Activated naive CD4-positive, alpha-beta T cell treated with anti-CD3 and anti-CD28 coated beads, Interleukin-2, amount 50 U/mL, for 16 hours (primary cell): ENCODE data around the gene TRPC4AP.

Experiments used
- DNase-seq: peaks from one replicate; pipeline ENCODE4 v3.0.0-alpha.2; 2020

The TRPC4AP gene

DNA sequence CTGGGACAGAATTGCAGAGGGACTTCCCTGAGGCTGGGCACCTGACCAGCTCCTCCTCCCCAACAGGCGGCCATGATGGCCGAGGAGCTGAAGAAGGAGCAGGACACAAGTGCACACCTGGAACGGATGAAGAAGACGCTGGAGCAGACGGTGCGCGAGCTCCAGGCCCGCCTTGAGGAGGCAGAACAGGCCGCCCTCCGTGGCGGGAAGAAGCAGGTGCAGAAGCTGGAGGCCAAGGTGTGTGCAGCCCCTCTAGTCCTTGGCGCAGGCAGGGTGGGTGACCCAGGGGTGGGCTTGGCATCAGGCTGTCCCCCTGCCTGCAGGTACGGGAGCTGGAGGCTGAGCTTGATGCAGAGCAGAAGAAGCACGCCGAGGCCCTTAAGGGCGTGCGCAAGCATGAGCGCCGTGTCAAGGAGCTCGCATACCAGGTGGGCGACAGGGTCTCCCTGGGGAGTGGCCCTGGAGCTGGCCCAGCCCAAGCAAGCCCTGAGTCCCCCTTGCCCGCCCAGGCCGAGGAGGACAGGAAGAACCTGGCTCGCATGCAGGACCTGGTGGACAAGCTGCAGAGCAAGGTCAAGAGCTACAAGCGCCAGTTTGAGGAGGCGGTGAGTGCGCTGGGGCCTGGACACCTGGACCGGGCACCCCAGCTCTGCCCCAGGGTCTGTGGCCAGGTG is 91.5 kb downstream of the TRPC4AP start:
- DNase-seq = no peak

DNA sequence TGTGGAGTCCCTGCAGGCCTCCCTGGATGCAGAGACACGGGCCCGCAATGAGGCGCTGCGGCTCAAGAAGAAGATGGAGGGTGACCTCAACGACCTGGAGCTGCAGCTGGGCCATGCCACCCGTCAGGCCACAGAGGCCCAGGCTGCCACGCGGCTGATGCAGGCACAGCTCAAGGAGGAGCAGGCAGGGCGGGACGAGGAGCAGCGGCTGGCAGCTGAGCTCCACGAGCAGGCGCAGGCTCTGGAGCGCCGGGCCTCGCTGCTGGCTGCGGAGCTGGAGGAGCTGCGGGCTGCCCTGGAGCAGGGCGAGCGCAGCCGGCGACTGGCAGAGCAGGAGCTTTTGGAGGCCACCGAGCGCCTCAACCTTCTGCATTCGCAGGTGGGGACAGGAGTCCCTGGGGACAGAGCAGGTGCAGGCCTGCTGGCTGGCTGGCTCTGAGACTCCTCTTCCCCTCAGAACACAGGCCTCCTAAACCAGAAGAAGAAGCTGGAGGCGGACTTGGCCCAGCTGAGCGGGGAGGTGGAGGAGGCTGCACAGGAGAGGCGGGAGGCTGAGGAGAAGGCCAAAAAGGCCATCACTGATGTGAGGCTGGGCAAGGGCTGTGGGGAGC is 92.2 kb downstream of the TRPC4AP start:
- DNase-seq = no peak

DNA sequence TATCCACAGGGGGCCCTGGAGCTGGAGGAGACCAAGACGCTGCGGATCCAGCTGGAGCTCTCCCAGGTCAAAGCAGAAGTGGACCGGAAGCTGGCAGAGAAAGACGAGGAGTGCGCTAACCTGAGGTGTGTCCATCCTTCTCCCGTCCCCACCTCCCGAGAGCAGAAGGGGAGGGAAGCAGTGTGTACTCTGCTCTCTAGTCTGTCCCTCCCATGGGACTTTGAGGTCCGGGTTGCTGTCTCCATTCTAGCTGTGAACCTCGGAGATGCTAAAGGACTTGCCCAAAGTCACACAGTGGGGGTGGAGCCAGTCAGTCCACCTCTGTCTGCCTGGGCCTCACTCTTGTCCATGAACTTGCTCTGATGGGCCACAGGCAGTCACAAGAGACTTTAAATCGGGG is 92.8 kb downstream of the TRPC4AP start:
- no peak for DNase-seq

DNA sequence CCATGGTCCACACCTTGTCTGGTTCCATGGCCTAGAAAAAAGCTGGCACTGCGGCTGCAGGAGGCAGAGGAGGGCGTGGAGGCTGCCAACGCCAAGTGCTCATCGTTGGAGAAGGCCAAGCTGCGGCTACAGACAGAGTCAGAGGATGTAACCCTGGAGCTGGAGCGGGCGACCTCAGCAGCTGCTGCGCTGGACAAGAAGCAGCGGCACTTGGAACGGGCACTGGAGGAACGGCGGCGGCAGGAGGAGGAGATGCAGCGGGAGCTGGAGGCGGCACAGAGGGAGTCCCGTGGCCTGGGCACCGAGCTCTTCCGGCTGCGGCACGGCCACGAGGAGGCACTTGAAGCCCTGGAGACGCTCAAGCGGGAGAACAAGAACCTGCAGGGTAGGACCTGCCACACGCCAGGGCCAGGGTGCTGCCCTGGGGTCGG is 93.6 kb downstream of the TRPC4AP start:
- no peak for DNase-seq

DNA sequence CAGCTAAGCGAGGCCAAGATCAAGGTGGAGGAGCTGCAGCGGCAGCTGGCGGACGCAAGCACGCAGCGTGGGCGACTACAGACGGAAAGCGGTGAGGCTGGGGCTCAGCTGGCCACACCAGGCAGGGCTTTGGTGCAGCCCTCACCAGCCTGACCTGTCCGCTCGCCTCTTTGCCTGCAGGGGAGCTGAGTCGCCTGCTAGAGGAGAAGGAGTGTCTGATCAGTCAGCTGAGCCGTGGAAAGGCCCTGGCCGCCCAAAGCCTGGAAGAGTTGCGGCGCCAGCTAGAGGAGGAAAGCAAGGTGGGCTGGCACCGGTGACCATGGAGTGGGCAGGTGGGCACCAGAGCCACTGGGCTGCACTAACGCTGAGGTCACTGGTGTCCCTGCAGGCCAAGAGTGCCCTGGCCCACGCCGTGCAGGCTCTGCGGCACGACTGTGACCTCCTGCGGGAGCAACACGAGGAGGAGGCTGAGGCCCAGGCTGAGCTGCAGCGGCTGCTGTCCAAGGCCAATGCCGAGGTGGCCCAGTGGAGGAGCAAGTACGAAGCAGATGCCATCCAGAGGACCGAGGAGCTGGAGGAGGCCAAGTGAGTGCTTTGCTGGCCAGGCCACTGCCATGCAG is 94.2 kb downstream of the TRPC4AP start:
- no peak for DNase-seq

DNA sequence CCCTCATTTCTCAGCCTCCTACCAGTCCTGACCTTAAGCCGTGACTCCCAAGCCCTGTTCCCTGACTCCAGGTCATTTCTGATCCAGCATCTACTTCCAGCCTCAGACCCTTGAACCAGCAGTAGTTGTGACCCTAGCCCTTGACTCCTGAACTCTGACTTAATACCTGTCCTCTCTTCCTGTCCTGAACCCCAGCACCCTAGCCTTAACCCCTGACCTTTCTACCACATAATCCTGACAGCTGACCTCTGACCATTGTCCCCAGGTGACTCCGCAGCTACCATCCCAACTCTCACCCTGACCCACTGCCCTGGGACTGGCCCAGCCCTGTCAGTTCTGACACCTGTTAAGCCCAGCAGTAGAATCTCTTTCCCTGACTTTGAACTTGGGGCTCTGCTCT is 94.8 kb downstream of the TRPC4AP start:
- DNase-seq = no peak

DNA sequence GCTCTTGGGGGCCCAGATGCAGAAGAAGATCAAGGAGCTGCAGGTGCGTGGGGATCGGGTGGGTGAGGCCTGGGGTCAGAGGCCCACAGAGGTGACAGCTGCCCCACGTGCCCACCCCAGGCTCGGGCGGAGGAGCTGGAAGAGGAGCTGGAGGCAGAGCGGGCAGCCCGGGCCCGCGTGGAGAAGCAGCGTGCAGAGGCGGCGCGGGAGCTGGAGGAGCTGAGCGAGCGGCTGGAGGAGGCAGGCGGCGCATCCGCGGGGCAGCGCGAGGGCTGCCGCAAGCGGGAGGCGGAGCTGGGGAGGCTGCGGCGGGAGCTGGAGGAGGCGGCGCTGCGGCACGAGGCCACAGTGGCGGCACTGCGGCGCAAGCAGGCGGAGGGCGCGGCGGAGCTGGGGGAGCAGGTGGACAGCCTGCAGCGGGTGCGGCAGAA is 95.5 kb downstream of the TRPC4AP start:
- DNase-seq = no peak

DNA sequence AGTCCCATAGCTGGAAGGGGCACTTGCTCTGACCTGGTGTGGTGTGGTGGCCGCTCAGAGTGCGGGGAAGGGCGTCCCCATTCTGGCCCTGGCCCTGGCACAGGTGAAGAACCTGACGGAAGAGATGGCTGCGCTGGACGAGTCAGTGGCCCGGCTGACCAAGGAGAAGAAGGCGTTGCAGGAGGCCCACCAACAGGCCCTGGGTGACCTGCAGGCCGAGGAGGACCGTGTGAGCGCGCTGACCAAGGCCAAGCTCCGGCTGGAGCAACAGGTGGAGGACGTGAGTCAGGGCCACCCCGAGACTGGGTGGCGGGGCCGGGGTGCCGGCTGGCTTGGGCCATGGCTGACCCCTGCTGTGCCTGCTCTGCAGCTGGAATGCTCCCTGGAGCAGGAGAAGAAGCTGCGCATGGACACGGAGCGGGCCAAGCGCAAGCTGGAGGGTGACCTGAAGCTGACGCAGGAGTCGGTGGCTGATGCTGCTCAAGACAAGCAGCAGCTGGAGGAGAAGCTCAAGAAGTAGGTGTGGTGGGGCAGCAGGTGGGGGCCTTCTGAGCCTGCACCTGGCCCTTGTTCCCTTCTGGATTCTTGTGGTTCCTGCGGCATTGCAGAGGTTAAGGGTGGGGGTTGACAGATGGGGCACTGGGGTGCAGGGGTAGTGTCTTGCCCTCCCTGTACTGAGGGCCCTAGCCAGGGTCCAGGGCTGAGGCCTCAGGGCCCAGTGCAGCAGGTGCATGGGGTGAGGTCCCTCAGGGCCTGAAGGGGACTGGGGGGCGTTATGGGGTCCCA is 96.2 kb downstream of the TRPC4AP start:
- DNase-seq = no peak

DNA sequence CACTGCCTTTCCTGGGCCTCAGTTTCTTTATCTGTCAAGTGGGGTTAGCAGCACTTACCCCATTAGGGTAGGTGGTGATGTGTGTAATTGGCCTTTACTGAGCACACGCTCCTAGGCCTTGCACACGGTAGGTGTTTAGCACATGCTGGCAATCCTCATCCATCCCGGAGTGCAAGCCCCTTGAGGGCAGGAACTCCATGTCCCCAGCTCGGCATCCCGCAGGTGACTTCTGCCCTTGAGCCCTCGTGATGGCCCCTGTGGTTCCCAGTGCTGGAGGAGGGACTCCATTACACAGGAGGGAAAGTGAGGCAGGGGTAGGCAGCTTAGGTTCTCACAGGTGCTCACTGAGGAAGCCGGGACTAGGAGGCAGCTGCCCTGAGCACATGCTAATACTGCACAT is 96.9 kb downstream of the TRPC4AP start:
- DNase-seq = no peak

DNA sequence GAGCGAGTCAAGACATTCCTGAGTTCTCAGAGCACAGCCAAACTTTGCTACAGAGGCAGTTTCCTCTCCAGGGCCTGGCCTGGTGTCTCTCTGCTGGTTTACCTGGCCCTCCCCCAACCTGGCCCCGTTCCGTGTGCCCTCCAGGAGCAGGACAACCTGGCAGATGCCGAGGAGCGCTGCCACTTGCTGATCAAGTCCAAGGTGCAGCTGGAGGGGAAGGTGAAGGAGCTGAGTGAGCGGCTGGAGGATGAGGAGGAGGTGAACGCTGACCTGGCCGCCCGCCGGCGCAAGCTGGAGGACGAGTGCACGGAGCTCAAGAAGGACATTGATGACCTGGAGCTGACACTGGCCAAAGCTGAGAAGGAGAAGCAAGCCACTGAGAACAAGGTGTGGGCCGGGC is 97.4 kb downstream of the TRPC4AP start:
- no peak for DNase-seq

DNA sequence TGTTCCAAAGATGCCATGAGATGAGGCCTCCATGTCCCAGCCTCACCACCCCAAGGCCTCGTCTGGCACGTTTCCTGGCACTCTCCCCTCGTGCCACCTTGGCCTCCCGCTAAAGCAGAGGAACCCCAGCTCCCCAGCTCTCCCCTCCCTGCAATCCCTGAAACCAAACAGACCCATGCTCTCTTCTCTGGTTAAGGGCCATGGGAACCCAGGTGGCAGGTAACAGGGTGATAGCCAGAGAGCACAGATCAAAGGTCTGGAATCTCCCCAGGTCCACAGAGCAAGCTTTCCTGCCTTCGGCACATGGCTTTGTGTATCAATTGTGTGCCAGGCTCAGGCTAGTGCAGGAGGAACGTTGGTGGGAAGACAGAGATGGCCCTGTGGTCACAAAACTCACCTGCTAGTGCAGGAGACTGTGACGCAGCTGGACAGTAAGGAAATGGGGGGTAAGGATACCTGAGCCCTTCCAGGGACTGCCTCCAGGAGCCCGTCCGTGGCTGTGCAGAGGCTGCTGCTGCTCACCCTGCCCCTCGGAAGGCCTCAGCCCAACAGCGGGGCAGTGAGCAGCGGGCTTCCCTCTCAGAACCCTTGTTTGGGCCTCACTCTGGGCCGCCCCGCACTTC is 98.0 kb downstream of the TRPC4AP start:
- no peak for DNase-seq

DNA sequence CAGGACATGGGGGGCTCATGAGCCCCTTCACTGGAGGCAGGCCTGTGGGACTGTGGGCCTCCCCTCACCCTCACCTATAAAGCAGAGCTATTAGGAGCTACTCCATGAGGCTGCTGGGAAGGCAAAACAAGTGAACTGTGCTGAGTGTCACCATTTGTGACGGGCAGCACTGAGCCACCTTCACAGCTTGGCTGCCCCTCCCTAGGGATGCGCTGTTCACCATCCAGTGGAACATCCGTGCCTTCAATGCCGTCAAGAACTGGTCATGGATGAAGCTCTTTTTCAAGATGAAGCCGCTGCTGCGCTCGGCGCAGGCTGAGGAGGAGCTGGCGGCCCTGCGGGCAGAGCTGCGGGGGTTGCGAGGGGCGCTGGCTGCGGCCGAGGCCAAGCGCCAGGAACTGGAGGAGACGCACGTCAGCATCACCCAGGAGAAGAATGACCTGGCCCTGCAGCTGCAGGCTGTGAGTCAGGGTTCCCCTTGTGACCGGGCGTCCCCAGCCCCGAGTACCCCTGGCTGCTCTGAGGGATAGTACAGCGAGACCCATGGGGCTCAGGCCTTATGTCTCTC is 98.6 kb downstream of the TRPC4AP start:
- no peak for DNase-seq

DNA sequence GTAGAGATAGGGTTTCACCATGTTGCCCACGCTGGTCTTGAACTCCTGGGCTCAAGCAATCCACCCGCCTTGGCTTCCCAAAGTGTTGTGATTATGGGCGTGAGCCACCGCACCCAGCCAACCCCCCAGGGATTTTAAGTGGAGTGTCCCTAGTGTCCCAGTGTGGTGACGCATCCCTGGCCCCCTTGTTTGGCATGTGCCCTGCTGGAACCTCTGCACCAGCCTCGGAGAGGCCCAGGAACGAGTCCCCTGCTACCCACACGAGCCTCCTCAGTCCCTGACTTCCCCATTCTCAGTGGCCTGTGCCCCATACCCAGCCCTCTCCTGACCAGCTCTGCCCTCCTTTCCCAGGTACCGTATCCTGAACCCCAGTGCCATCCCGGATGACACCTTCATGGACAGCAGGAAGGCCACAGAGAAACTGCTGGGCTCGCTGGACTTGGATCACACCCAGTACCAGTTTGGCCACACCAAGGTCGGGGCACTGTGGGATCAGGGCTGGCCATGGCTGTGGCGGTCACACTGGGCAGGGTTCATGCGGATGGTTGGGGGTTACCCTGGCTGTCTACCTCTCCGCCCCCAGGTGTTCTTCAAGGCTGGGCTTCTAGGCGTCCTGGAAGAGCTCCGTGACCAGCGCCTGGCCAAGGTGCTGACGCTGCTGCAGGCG is 99.7 kb downstream of the TRPC4AP start:
- DNase-seq = no peak

DNA sequence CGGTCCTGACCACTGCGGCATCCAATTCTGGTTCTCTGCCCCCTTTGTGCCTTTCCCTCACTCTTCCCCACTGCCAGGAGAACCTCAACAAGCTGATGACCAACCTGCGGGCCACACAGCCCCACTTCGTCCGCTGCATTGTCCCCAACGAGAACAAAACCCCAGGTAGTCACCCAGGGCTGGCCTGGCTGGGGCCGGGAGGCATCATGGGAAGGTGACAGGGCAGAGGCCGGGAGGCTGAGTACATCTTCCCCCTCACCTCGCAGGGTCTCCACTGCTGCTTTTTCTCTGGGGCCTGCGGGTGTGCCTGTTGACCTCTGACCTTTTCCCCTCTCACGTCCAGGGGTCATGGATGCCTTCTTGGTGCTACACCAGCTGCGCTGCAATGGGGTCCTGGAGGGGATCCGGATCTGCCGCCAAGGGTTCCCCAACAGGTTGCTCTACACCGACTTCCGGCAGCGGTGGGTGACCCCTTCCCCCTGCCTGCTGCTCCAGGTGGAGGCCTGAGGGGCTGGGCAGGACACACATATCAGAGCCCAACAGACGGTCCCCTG is 101.9 kb downstream of the TRPC4AP start:
- DNase-seq = no peak

DNA sequence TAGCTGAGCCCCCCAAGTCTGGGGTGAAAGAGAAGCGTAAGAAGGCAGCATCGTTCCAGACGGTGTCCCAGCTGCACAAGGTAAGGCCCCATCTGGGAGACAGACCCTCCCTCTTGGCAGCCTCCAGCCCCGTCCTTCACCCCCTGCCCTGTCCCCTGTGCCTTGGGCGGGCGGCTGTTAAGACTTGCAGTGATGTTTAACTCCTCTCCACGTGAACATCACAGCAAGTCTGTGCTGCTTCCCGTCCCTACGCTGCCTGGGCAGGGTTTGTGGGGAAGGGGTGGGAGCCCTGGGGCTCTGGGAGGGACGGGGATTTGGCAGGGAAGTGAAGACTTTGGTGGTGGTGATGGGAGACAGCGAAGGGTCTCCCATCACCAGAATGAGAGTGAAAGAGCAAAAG is 102.4 kb downstream of the TRPC4AP start:
- DNase-seq = no peak

DNA sequence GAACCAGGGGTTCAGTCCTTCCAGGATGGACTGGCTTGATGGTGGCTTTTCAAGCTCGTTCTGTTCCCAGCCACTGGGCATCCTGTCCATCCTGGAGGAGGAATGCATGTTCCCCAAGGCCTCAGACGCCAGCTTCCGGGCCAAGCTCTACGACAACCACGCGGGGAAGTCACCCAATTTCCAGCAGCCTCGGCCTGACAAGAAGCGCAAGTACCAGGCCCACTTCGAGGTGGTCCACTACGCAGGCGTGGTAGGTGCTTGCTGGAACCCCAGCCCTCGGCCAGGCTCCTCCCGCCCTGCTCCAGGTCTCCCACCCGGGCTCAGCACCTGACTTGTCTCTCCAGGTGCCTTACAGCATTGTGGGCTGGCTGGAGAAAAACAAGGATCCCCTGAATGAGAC is 102.9 kb downstream of the TRPC4AP start:
- DNase-seq = no peak

DNA sequence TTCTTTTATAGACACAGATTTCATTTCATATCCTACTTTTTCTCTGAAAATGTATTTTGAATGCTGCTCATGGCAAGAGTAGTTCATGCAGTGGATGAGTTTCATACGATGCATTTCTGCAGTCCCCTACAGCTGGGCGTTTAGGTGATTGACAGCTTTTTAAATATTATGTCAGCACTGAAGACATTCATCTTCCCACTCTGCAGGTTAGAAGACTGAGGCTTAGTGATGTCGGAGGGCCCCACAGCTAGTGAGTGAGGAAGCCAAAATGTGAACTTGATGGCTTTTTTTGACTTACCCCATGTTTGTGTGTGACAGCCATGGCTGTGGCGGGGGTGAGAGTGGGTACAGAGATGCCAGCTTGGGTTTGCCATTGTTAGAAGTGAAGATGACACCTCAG is 103.5 kb downstream of the TRPC4AP start:
- no peak for DNase-seq

DNA sequence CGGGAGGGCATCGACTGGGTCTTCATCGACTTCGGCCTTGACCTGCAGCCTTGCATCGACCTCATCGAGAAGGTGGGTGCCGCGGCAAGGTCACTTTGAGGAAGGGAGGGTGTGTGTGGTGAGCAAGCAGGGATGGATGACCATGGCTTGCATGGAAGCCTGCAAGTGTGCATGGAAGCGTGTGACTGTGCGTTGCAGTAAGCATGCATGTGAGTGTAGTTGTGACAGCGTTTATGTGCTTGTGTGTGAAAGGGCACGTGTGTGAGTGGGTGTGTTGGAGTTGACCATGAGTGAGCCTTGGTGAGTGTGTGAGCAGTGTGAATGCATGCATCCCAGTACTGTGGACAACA is 104.4 kb downstream of the TRPC4AP start:
- DNase-seq = no peak

DNA sequence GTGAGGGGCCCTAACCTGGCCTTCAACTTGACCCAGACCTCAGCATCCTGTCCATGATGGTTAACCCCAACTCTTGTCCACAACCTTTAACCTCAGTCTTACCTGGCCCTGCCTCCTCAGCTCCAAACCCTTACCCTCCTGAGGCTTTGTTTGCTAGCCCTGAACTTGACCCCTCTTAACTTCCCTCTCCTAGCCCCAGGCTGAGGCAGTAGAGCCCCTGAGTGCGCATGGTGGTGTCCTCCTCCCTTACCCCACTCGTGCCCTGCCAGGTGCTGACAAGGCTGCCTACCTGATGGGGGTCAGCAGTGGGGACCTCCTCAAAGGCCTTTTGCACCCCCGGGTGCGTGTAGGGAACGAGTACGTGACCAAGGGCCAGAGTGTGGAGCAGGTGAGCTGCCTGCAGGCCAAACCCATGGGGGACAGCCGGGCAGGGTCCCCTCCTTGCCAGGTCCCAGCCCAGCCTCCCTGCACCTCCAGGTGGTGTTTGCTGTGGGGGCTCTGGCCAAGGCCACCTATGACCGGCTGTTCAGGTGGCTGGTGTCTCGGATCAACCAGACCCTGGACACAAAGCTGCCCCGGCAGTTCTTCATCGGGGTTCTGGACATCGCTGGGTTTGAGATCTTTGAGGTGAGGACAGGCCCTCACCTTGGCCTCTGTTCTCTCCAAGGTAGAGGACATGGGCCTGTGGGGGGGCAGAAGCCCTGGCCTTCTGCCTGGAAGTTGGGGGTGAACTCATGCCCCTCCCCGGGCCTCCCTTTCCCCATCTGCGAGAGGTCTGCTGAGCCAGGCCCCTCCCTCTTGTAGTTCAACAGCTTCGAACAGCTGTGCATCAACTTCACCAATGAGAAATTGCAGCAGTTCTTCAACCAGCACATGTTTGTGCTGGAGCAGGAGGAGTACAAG is 105.1 kb downstream of the TRPC4AP start:
- no peak for DNase-seq

DNA sequence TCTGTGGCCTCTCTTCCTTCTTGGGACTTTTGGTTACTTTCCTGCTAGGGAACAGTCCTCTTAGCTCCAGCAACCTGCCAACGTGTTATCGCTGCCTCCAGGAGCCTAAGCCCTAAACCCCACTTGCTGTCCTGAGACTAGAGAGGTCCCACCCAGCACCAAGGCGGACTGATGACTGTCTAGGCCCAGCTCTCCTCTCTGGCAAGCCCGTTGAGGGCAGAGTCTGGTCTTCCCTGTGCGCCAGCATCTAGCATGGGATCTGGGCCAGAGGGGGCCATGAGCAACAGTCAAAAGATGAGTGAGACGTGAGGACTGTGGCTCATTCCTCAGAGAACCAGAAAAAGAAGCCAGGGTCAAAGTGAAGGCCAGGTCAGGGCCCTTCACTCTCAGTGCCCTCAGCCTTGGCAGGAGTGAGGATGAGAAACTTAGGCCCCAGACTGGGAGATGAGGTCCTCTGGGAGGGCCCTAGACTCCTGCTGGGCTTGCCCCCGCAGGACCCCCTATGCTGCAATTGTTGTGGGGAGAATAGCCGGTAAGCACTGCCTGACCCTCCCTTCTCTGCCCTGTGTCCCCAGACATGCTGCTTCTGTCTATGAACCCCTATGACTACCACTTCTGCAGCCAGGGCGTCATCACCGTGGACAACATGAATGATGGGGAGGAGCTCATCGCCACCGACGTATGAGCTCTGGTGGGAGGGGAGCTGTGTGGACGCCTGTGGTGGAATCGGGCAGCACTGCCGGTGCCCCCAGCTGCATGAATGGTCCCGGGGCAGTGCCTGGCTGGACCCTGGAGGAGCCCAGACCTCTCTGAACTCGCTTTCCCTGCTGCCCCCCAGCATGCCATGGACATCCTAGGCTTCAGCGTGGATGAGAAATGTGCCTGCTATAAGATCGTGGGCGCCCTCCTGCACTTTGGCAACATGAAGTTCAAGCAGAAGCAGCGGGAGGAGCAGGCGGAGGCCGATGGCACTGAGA is 106.0 kb downstream of the TRPC4AP start:
- DNase-seq = no peak
